GM18873 (cell line): ENCODE results near the gene SIRT2.
"Not testable (repeated sequence)": the region's sequence is repeated elsewhere in the genome, so short reads cannot be mapped to it uniquely, and the experiment has no call there.

Experiments used
- ATAC-seq: cut with Tn5 transposase; IDR thresholded peaks from one replicate; pipeline ENCODE4 v1.9.1; 2021; ENCODE audit warnings: mild to moderate bottlenecking, moderate library complexity, moderate number of reproducible peaks; ENCODE audit not compliant: unreplicated experiment, low FRiP score

Gene SIRT2

GRCh38 chr19:38899447-38900201 is at the start of gene SIRT2, which contains the start of gene NFKBIB:
TSS of gene SIRT2 (minus strand) at chr19:38899618. CDS start at chr19:38899521, 97 bp downstream.
TSS of gene NFKBIB (plus strand) at chr19:38899969. CDS start at chr19:38900033, 64 bp downstream.
- ATAC-seq: peak; percentile 88

- ATAC-seq: no peak
Observed at GRCh38 chr19:38946229-38947010, 47.0 kb upstream of the SIRT2 start.

GRCh38 chr19:38945562-38946228 is 46.3 kb upstream of the SIRT2 start:
- ATAC-seq: no peak

GRCh38 chr19:38944981-38945506 is 45.6 kb upstream of the SIRT2 start:
- ATAC-seq: no peak

- ATAC-seq: no peak
Observed at GRCh38 chr19:38942471-38943181, 43.2 kb upstream of the SIRT2 start.

- ATAC-seq: no peak
Observed at GRCh38 chr19:38941979-38942378, 42.6 kb upstream of the SIRT2 start.

GRCh38 chr19:38941466-38941865 is 42.0 kb upstream of the SIRT2 start:
- ATAC-seq: not testable (repeated sequence)

- no peak for ATAC-seq
Observed at GRCh38 chr19:38939957-38940356, 40.5 kb upstream of the SIRT2 start.

GRCh38 chr19:38933544-38933943 is 34.1 kb upstream of the SIRT2 start:
- no peak for ATAC-seq

- ATAC-seq: no peak
Observed at GRCh38 chr19:38932425-38933179, 33.2 kb upstream of the SIRT2 start.

- ATAC-seq: no peak
Observed at GRCh38 chr19:38931521-38931793, 32.0 kb upstream of the SIRT2 start.

GRCh38 chr19:38930776-38931520 is 31.5 kb upstream of the SIRT2 start, which contains the start of gene MRPS12:
TSS of gene MRPS12 (plus strand) at chr19:38930944. CDS start at chr19:38931295, 351 bp downstream.
- ATAC-seq: peak; percentile 93

GRCh38 chr19:38929929-38930775 is 30.7 kb upstream of the SIRT2 start, which contains the start of gene SARS2:
TSS of gene SARS2 (minus strand) at chr19:38930763. CDS start at chr19:38930736, 27 bp downstream.
- ATAC-seq: peak; percentile 60

GRCh38 chr19:38928391-38929001 is 29.1 kb upstream of the SIRT2 start:
- ATAC-seq: no peak

GRCh38 chr19:38924388-38924787 is 25.0 kb upstream of the SIRT2 start:
- no peak for ATAC-seq

- no peak for ATAC-seq
Observed at GRCh38 chr19:38922482-38922881, 23.1 kb upstream of the SIRT2 start.
